HG02852 (cell line): ENCODE measurements around the gene EVA1A.

ENCODE experiments used
- ATAC-seq: cut with Tn5 transposase; IDR thresholded peaks from one replicate; pipeline ENCODE4 v1.9.1; 2021; ENCODE audit warnings: mild to moderate bottlenecking, moderate library complexity; ENCODE audit not compliant: unreplicated experiment

Gene EVA1A

GRCh38 chr2:75545387-75545786 is 15.4 kb downstream of the EVA1A start:
- no peak for ATAC-seq

GRCh38 chr2:75543446-75543845 is 17.3 kb downstream of the EVA1A start:
- ATAC-seq: no peak

GRCh38 chr2:75541430-75541829 is 19.3 kb downstream of the EVA1A start:
- ATAC-seq: no peak

GRCh38 chr2:75540994-75541393 is 19.7 kb downstream of the EVA1A start:
- ATAC-seq: no peak

GRCh38 chr2:75539955-75540716 is 20.6 kb downstream of the EVA1A start:
- no peak for ATAC-seq

- ATAC-seq: no peak
Observed at GRCh38 chr2:75538521-75539490, 21.9 kb downstream of the EVA1A start.

GRCh38 chr2:75537658-75538057 is 23.1 kb downstream of the EVA1A start:
- ATAC-seq: no peak

GRCh38 chr2:75533135-75533534 is 27.6 kb downstream of the EVA1A start:
- ATAC-seq: no peak

GRCh38 chr2:75532488-75532887 is 28.3 kb downstream of the EVA1A start:
- ATAC-seq: no peak

- ATAC-seq: no peak
Observed at GRCh38 chr2:75528221-75528977, 32.3 kb downstream of the EVA1A start.

- ATAC-seq: no peak
Observed at GRCh38 chr2:75527676-75528075, 33.1 kb downstream of the EVA1A start.

- ATAC-seq: no peak
Observed at GRCh38 chr2:75526842-75527241, 33.9 kb downstream of the EVA1A start.

- no peak for ATAC-seq
Observed at GRCh38 chr2:75525434-75526310, 35.1 kb downstream of the EVA1A start.

GRCh38 chr2:75524276-75524911 is 36.3 kb downstream of the EVA1A start:
- ATAC-seq: no peak

- peak; percentile 90 for ATAC-seq
Observed at GRCh38 chr2:75523313-75524275, 37.1 kb downstream of the EVA1A start.

- ATAC-seq: no peak
Observed at GRCh38 chr2:75522543-75523312, 38.0 kb downstream of the EVA1A start.

GRCh38 chr2:75521225-75521872 is 39.4 kb downstream of the EVA1A start:
- no peak for ATAC-seq
